Neural cell (in vitro differentiated cells): ENCODE results near the gene INTS13.

Experiments used
- CTCF ChIP-seq: fragments of 450-650 bp; IDR thresholded peaks from 2 replicates; pipeline ENCODE4 v1.5.1; 2014; ENCODE audit warnings: antibody characterized with exemption, mild to moderate bottlenecking, moderate library complexity; ENCODE audit not compliant: poor library complexity, severe bottlenecking
- EZH2 ChIP-seq: fragments of 200-600, 300-800 bp; shearing (Covaris generic), sonication (generic); IDR thresholded peaks from 2 replicates; pipeline ENCODE4 v1.6.1; 2014; ENCODE audit warnings: antibody characterized with exemption, low read length, borderline replicate concordance, mild to moderate bottlenecking; ENCODE audit not compliant: insufficient read depth, poor library complexity, severe bottlenecking
- POLR2AphosphoS5 ChIP-seq: IDR thresholded peaks from 2 replicates; pipeline ENCODE4 v1.6.1; 2012

- no peak for TF ChIP-seq EZH2
- no peak for TF ChIP-seq CTCF
- no peak for TF ChIP-seq POLR2AphosphoS5
These were observed 15.9 kb downstream of the INTS13 start for GRCh38 chr12:26921886-26922285.
